Measurements from ENCODE around the gene ADGRD1. TPM values are rescaled to one million over a fixed set of nuclear protein-coding genes. Genes with fewer than 3 reads are reported as not detected.
"Not testable (repeated sequence)": the region's sequence is repeated elsewhere in the genome, so short reads cannot be mapped to it uniquely, and the experiment has no call there.

The ADGRD1 gene
- total RNA-seq, 1 donor from 2014 or later: 0.61 TPM

GRCh38 chr12:130937063-130937462, 16.6 kb upstream of the ADGRD1 start:
- intact Hi-C loops (cut with micrococcal nuclease): no loop called here

DNA sequence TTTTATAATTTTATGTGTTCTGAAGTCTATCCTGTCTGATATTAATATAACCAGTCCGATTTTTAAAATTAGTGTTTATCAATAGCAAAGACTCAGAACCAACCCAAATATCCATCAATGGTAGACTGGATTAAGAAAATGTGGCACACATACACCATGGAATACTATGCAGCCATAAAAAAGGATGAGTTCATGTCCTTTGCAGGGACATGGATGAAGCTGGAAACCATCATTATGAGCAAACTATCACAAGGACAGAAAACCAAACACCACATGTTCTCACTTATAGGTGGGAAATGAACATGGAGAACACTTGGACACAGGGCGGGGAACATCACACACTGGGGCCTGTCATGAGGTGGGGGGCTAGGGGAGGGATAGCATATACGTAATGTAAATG, 16.2 kb upstream of the ADGRD1 start:
- intact Hi-C loops (cut with micrococcal nuclease): not testable (repeated sequence)

- intact Hi-C loops (cut with micrococcal nuclease): no loop called here
Measured at GRCh38 chr12:130938186-130938585, 15.5 kb upstream of the ADGRD1 start.

DNA sequence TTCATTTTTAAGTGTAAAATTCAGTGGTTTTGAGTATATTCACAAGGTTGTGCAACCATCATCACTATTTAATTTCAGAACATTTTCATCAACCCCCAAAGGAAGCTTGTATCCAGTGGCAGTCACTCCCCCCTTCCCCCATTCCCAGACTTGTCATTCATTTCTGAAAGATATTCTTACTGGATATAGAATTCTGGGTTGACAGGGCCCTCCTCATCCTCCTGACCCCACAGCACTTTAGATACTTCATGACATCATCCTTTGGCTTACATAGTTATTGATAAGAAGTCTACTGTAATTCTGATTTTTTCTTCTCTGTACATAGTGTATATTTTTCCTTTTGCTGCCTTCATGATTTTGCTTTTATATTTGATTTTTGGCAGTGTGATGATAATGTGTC, 8.8 kb upstream of the ADGRD1 start:
- intact Hi-C loops (cut with micrococcal nuclease): no loop called here

DNA sequence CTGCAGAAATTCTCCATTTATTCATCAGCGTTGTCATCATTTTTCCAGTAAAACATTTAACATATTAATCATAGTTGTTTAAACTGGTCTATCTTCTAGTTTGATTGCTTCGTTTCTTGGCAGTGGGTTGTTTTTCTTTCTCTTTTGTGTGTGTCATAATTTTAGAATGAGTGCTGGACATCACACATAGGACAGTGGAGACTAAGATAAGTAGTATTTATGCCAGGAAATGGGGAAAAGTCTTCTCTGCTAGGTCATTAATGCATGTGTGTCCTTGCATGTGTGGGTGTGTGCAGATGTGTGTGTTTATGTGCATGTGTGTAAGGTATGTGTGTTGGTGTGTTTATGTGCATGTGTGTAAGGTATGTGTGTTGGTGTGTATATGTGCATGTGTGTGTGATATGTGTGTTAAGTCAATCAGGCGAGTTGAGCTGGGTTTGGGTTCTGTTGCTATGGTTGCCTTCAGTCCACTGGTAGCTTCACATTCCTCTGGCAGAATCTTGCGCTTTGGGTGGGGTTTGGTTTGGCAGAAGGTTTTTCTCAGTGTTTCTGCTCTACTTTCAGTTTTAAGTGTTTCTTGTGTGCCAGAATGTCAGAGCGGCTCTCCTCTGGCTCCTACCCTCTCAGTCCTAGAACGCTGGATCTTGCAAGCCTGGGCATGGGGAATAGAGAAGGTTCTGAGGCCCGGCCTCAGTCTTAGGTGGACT, 7.8 kb upstream of the ADGRD1 start:
- intact Hi-C loops (cut with micrococcal nuclease): no loop called here

DNA sequence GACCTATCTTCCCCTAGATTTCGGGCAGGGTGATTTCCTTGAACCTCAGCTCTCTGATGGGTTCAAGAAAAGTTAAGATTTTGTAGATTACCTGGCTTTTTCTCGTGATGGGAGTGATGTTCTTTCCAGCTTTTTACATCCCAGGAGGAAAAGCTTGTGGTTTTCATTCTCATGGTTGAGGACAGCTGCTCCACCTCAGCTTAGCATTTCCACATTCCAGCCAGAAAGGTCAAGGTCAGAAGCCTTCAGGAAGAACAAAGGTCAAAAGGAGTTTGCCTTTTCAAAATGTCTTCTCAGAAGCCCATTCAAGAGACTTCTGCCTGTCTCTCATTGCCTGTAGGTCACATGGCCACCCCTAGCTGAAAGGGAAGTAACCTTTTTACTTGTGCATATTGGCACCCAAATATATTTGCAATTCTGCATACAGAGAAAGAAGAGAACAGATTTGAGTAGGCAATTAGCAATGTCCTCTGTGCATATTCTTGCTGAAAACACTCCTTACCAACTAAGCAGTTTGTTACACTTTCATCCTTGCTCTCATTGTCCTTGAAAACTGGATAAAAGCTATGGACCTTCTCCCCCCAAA, 6.6 kb upstream of the ADGRD1 start:
- intact Hi-C loops (cut with micrococcal nuclease): no loop called here

- intact Hi-C loops (cut with micrococcal nuclease): no loop called here
Measured at GRCh38 chr12:130948136-130948535, 5.6 kb upstream of the ADGRD1 start.

- intact Hi-C loops (cut with micrococcal nuclease): no loop called here
Measured at GRCh38 chr12:130948751-130949150, 5.0 kb upstream of the ADGRD1 start.

DNA sequence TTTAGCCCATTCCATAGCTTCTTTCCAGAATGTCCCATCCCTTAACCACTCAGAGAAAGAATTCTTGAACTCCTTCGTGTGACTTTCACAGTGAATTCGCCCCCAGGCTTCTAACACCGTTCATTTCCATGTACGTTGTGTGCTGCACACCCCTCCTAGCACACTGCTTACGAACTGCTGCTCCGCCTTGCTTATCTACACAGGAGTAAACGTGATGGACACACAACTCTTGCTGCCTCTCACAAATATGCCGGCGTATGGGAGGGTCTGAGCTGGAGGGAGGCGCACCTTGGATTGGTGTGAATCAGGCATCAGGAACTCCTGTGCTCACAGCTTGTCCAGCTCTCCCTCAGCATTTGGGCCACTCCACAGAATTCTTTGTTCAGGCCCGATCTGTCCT, 3.9 kb upstream of the ADGRD1 start:
- intact Hi-C loops (cut with micrococcal nuclease): no loop called here

DNA sequence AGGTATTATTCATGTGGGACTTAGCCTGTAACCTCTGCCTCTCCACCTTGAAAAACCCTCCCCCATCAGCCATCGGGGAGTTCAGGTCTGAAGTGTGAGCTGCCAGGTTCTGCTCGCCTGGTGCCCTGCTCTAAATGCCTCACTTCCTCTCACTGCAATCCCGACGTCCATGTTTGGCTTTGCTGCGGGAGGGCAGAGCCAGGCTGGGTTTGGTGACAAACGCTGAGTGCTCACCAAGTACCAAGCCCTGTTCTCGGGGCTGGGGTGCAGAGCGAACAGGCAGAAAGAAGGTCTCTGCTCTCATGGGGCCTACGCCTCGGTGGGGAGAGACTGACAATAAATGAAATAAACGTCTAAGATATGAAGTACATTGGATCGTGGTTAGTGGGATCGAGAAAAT, 2.1 kb upstream of the ADGRD1 start:
- intact Hi-C loops (cut with micrococcal nuclease): no loop called here

DNA sequence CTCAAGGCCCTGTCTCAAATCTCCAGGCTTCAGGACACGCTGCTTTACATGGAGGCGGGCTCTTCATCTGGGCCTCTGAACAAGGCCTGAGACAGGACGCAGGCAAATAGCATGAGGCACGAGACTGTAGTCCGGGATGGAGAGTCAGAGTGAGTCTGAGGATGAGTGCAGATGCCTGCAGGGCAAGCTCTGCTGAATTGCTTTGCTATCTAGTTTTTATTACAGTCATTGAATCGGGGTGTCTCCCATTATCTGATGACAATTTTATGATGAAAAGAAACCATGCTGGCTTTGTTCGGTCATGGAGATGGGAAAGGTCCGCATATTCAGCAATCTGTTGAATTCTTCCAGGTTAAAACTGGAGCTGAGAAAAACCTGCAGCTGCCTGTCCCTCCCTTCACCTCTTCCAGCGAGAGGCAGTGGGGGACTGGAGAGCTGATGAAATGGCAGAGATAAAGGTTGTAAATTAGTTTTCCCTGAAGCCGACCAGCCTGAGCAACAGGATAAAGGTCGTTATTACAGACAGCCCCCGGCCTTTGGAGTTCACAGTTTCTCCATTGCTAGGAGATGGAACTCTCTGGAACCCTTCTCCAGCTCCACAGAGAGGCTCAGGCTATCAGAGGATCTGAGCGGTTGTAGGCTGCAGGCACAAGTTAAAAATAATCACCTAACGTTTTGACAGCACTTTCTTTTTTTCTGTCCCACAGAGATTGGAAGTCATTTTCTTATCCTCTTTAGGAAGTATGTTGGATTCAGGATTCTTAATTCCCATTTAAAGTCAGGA, 1.3 kb upstream of the ADGRD1 start:
- intact Hi-C loops (cut with micrococcal nuclease): no loop called here

DNA sequence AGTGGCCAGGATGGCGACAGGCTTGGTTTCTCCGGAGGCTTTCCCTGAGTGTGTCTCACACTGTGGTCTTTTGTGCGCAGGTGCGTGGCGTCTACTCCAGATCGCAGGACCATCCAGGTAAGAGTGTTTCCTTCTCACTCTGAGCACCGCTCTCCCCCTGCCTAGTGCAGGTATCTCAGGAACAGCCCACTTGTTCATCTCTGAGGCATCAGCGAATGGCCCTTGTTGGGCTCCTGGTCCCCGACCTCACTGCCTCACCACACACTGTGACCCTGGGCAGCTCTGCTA, 781 bp downstream of the ADGRD1 start:
- intact Hi-C loops (cut with micrococcal nuclease): no loop called here

- intact Hi-C loops (cut with micrococcal nuclease): no loop called here
Measured at GRCh38 chr12:130955238-130955816, 1.6 kb downstream of the ADGRD1 start.

GRCh38 chr12:130956009-130956408, 2.3 kb downstream of the ADGRD1 start:
- intact Hi-C loops (cut with micrococcal nuclease): no loop called here

GRCh38 chr12:130956456-130957303, 3.0 kb downstream of the ADGRD1 start:
- intact Hi-C loops (cut with micrococcal nuclease): no loop called here

- intact Hi-C loops (cut with micrococcal nuclease): no loop called here
Measured at GRCh38 chr12:130957304-130957621, 3.6 kb downstream of the ADGRD1 start.

DNA sequence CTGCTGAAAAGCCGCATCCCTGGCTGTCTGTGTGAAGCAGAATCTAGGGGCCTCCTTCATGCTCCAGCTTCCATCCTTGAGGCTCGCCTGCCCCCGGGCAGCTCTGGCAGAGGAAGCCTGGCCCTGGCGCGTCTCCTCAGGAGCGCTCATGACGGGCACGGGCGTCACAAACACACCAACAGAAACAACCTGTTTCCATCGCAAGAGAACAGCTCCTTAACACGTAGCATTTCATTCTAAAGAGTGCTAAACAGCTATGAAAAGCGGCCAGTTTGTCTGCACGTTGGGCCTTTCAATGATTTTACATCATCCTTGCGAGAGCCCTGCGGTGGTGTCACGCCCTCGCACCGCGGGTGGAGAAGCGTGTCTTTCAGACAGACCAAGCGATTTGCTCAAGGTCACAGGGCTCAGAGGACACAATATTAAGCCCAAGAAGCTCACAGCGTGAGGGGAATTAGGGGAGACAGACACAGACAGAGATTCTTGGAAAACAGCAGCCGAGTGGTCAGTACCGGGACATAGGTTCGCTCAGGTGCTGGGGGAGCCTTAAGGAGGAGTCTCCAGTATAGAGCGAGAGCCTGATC, 4.9 kb downstream of the ADGRD1 start:
- intact Hi-C loops (cut with micrococcal nuclease): no loop called here

DNA sequence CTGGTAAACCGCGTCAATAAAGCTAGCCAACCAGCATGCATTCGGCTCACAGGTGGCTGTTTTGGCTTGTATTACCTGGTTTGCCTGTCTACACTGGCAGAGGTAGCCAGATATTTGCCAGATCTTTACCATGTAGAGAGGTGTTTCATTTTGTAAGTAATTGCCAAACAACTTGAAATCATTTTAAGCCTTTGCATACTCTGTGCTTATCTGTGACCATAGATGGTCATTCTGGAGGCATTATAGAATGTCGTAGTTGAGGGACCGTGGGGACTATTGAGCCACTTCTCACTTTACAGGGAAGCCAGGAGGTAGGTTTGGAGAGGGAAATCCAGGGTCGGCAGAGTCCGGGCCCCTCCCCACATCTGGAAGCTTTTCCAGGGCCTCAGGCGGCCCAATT, 5.9 kb downstream of the ADGRD1 start:
- intact Hi-C loops (cut with micrococcal nuclease): no loop called here

GRCh38 chr12:130960058-130960457, 6.4 kb downstream of the ADGRD1 start:
- intact Hi-C loops (cut with micrococcal nuclease): no loop called here

DNA sequence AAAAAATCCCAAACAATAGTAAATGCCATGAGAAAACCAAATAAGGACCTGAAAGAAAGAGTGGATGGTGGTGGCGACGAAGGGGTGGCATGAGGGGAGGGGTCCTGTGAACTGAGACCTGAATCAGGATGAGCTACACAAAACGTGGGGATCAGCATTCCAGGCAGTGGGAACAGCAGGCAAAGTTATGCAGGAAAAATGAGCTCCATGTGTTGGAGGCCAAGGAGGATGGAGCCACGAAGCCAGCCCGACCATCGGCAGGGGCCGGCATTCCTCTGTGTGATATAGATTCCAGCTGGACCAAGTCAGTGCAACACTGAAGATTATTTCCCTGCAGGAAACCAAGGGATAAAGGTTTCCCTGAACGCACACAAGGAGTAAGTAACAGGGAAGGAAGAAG, 7.1 kb downstream of the ADGRD1 start:
- intact Hi-C loops (cut with micrococcal nuclease): no loop called here

- intact Hi-C loops (cut with micrococcal nuclease): no loop called here
Measured at GRCh38 chr12:130961921-130962451, 8.3 kb downstream of the ADGRD1 start.

All from T-helper 2 cell treated with Interferon-gamma antibody and Interleukin-4, amounts not matched to agents 100 ng/mL and 5 ng/mL, for 36 hours (primary cell).